ENCODE data around the gene CSF3. TPM values are rescaled to one million over a fixed set of nuclear protein-coding genes. Genes with fewer than 3 reads are reported as not detected.

Gene CSF3
- total RNA-seq, 2 donors from 2014 or later, result 1.2 TPM; not detected in 1

DNA sequence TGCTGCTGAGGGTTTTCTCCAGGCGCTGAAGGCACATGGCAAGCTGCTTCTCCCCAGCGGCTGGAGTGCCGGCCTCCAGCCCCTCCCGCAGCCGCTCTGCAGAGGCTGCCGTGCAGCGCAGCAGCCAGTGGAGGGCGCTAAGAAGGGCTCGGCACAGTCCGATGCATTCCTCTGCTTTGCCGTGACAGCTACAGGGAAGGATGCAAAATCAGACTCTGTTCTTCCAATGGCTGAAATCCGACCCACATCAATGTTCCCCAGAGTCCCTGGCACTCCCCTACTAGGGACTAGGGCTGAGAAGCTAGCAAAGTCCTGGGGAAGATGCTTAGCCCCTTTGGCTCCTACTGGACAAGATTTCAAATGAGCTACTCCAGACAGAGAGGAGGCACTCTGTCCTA is 19.9 kb downstream of the CSF3 start:
- DNase-seq (no peak), ATAC-seq (no peak)
- intact Hi-C loops (cut with DNase I), result no loop called here

- intact Hi-C loops (cut with DNase I), result no loop called here
- DNase-seq, result peak; percentile 79
- ATAC-seq, result peak; percentile 94 to 95
Observed at GRCh38 chr17:40038882-40039513, 23.8 kb downstream of the CSF3 start.

DNA sequence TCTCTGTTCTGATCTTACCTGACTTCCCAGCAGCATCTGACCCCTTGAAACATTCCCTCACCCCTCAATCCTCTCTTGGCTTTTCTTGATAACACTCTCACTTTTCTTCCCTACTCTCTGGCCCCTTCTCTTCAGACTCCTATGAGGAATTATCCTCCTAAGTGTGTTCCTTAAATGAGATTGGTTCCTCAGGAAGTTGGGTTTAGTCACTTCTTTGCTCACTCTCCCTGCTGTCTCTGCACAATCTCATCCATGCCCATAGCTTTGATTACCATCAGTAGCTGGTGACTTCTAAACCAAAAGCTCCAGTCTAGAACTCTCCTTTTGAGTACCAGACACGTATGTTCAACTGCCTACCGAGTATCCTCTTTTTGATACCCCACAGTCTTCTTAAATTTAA is 26.0 kb downstream of the CSF3 start:
- intact Hi-C loops (cut with DNase I), result no loop called here
- DNase-seq (no peak), ATAC-seq (no peak)

DNA sequence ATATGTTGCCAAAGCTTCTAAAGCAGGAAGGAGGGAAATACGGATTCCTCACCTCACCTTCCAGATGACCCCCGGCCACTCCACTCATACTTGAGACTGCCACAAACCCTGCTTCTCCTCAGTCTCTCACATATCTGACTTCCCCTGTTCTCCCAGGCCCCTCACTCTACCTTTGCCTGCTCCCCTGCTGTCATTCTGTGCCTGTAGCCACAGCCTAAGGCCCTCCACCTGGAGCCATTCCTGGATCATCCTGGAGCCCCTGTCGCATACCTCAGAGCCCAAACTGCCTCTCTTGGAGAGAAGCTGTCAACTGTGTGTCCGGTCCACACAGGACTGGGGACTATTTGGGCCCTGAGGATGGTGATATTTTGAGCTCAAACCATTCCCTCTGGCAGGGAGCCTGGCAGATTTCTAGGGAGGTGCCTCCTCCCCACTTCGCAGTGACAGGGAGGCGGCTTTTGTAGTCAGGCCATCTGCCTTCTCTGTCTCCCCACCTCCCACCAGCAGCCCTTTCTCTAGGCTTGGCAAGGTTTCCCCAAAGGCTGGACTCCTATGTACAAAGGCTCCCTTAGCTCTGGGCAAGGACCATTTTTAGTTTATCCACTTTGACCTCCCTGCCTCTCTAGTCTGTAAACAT is 41.3 kb downstream of the CSF3 start:
- ATAC-seq, result peak in 1 of 2 donors; percentile 48
- DNase-seq, result no peak
- intact Hi-C loops (cut with DNase I), result no loop called here

- DNase-seq (no peak), ATAC-seq (no peak)
- intact Hi-C loops (cut with DNase I), result no loop called here
Observed at GRCh38 chr17:40058186-40058784, 43.0 kb downstream of the CSF3 start.

GRCh38 chr17:40058865-40059264 is 43.6 kb downstream of the CSF3 start:
- no peak for ATAC-seq
- no peak for DNase-seq
- intact Hi-C loops (cut with DNase I), result no loop called here

DNA sequence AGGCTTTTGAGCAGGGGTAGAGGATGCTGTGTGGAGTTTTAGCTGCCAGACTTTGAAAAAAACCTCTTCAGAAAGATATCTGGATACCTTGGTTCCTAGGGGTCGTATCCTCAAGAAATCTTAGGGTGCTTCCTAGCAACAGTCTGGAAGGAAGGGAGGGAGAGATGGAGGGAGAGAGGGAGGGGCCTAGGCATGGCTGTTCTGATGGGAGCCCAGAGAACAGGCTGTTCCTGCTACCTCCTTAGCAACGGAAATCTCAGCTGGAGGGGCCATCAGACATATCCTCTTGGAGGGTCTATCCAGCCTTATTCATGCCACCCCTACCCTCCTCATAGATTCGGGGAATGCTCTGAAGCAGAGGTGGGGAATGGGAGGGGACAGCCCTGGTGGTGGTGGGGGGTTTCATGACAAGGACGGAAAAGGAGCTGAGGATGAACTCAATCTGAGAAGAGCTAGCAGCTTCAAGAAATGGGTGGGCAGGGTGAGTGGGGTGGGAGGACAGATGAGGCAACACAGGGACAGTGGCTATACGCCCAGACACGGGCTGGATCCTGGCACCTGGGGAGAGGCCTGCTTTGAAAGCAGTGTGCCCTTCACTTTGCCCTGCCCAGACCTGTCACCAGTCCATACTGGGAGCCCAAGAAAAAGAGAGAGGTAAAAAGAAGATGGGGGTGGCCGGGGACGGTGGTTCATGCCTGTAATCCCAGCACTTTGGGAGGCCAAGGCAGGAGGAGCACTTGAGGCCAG is 44.7 kb downstream of the CSF3 start:
- intact Hi-C loops (cut with DNase I), result no loop called here
- no peak for ATAC-seq
- no peak for DNase-seq

- intact Hi-C loops (cut with DNase I), result no loop called here
- DNase-seq, result no peak
- no peak for ATAC-seq
Observed at GRCh38 chr17:40060887-40061608, 45.8 kb downstream of the CSF3 start.

GRCh38 chr17:40061609-40062038 is 46.4 kb downstream of the CSF3 start:
- DNase-seq (no peak), ATAC-seq (no peak)

DNA sequence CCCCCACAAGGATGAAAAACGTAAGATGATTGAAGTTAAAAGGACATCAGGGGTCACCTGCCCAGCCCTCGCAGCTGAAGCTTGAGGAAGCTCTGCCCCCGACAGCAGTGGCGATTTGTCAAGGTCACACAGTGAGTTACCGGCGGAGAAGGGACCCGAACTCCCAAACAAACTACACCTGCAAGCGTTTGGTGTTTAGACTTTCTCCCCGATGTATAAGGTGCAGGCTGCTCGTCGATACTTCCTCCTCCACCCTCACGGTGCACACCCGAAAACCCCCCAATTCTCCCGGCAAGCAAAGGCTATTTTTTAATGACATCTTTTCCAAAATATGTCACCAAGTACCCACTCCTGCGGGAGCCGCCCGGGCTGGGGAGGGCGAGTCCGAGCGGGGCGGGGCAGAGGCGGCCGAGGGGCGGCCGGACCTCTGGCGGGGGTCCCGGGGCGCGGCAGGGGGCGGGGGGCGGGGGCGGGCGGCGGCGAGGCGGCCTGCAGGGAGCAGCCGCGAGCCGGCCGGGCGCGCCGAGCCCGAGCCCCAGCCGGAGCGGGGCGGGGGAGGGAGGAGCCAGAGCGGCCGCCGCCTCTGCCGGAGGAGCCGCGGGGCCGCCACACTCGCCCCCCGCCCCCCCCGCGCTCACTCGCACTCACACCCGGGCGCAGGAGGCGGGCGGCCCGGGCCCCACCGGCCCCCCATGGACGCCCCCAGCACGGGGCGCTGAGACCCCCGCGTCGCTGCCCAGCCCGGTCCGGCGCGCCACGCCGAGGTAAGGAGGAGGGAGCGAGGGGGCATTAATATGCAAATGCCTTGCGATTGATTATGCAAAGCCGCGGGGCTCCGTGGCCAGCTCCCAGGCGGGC is 47.3 kb downstream of the CSF3 start, which contains the start of gene THRA:
THRA (plus strand) TSS at position 637 of the 858 bp plus-strand sequence. CDS start 11,524 bp downstream, outside the sequence.
- peak; percentile 75 for DNase-seq
- intact Hi-C loops (cut with DNase I), result loop anchor here in 1 of 2 donors (2.0 kb wide), 1 partner anchor 50 kb away; no protein-coding TSS in a partner anchor
- peak; percentile 82 to 88 for ATAC-seq

More at GRCh38 chr17:40061609-40062038, 46.4 kb downstream of the CSF3 start:
- intact Hi-C loops (cut with DNase I), result loop anchor here in 1 of 2 donors (2.0 kb wide), 1 partner anchor 51 kb away; no protein-coding TSS in a partner anchor

GRCh38 chr17:40063187-40063771 is 48.0 kb downstream of the CSF3 start:
- peak; percentile 63 to 65 for ATAC-seq
- peak; percentile 57 for DNase-seq
- intact Hi-C loops (cut with DNase I), result loop anchor here in 1 of 2 donors (2.0 kb wide), 1 partner anchor 50 kb away; no protein-coding TSS in a partner anchor

- intact Hi-C loops (cut with DNase I), result loop anchor here in 1 of 2 donors (2.0 kb wide), 1 partner anchor 49 kb away; no protein-coding TSS in a partner anchor
- DNase-seq, result no peak
- peak; percentile 4 to 16 for ATAC-seq
Observed at GRCh38 chr17:40063901-40064531, 48.8 kb downstream of the CSF3 start.

- DNase-seq (no peak), ATAC-seq (no peak)
- intact Hi-C loops (cut with DNase I), result loop anchor here in 1 of 2 donors (5.0 kb wide), 1 partner anchor 38 kb away; no protein-coding TSS in a partner anchor
Observed at GRCh38 chr17:40064971-40065768, 49.9 kb downstream of the CSF3 start.

DNA sequence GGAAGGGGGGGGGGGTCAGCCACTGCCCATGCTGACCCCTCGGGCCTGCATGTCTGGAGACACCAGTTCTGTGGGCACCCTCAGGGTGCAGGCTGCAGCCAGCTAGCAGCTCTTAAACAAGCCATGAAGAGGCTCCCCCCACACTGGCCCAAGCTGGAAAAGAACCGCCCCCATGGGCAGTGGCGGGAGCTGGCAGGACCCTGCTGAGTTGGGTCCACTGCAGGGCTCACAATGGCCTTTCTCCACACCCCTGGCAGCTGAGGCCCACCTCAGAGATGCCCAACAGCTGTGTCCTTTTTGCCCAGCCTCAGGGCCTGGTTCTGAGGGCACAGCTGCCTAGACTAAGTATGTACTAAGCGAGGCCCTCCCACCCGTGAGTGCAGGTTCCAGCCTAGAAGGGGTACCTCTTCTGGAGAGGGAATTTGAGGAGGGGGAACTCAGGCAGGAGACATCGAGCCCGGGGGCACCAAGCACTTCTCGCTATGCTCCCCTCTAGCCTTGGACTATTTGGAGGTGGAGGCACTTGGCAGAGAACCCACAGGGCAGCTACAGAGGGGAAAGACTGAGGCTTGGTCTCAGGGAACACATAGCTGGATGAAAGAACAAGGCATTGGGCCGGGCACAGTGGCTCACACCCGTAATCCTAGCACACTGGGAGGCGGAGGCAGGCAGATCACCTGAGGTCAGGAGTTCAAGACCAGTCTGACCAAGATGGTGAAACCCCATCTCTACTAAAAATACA is 50.7 kb downstream of the CSF3 start:
- ATAC-seq (no peak), DNase-seq (no peak)

More for the DNA sequence above, 50.7 kb downstream of the CSF3 start:
- intact Hi-C loops (cut with DNase I), result loop anchor here in 1 of 2 donors (5.0 kb wide), 1 partner anchor 39 kb away; no protein-coding TSS in a partner anchor

Measured in left cardiac atrium (tissue), 4 donors.